Endothelial cell of umbilical vein (primary cell): ENCODE results near the gene HSPA2. TPM values are rescaled to one million over a fixed set of nuclear protein-coding genes. Genes with fewer than 3 reads are reported as not detected.

Experiments used
- BruUV-seq: library from RNA; stranded (reverse); fragments of 400-500 nt; replicated peaks from 2 replicates; lab custom pipeline; 2021; lab: Mats Ljungman, UMichigan
- CTCF ChIA-PET: fragments of 300-600, 350-600 bp; sonication (Branson Sonifier 250); formaldehyde crosslinking; loops from one replicate; lab custom pipeline; 2021; ENCODE audit warnings: antibody characterized with exemption, inconsistent platforms; lab: Charles Lee
- POLR2A ChIA-PET: fragments of 300-600, 350-600 bp; sonication (Branson Sonifier 250); formaldehyde crosslinking; loops from one replicate; lab custom pipeline; 2021; ENCODE audit warnings: antibody characterized with exemption, inconsistent platforms; lab: Charles Lee
- DNase-seq: peaks from one replicate; pipeline ENCODE4 v3.0.0-alpha.2; 2011; ENCODE audit warnings: low read depth, low spot score
- FAIRE-seq: peaks from 2 replicates; lab custom pipeline; 2011; peaks lifted over from hg19 to GRCh38; lab: Jason Lieb, UNC
- H2AFZ ChIP-seq: 2 replicates; pipeline ENCODE4 v1.6.0; 2012; ENCODE audit warnings: low read depth, low read length, control low read depth, inconsistent platforms
- H3K27ac ChIP-seq: 2 replicates; pipeline ENCODE4 v1.5.1; 2011; ENCODE audit warnings: low read depth, mild to moderate bottlenecking, control low read depth, low read length, moderate library complexity; ENCODE audit not compliant: insufficient read depth
- H3K27me3 ChIP-seq, 2 experiments: 2 replicates each; pipeline versions ENCODE4 v1.6.0 to v1.6.1; 2011; ENCODE audit warnings: low read length in 2 of 2, mixed read lengths in 1 of 2; ENCODE audit not compliant: control insufficient read depth in 2 of 2, insufficient read depth in 2 of 2
- H3K36me3 ChIP-seq, 2 experiments: 2 replicates in 1 of 2; 3 replicates in 1 of 2; pipeline ENCODE4 v1.5.1; 2011; ENCODE audit warnings: low read length in 2 of 2, mild to moderate bottlenecking in 1 of 2, moderate library complexity in 1 of 2; ENCODE audit not compliant: control insufficient read depth in 2 of 2, insufficient read depth in 2 of 2; ENCODE audit errors: extremely low read depth in 1 of 2
- H3K4me1 ChIP-seq: 3 replicates; pipeline ENCODE4 v1.5.1; 2011; ENCODE audit warnings: mild to moderate bottlenecking, low read length; ENCODE audit not compliant: control insufficient read depth, insufficient read depth; ENCODE audit errors: extremely low read depth
- H3K4me2 ChIP-seq: 2 replicates; pipeline ENCODE4 v1.6.1; 2011; ENCODE audit warnings: low read length, control low read depth, mixed read lengths; ENCODE audit not compliant: insufficient read depth
- H3K4me3 ChIP-seq, 3 experiments: fragments of 200-600 bp in 1 of 3; sonication (generic), shearing (Covaris generic) in 1 of 3; replicated peaks in 1 of 3; 2 replicates each; pipeline ENCODE4 v1.5.1; 2011 to 2016; ENCODE audit warnings: control low read depth in 3 of 3, low read length in 3 of 3, mild to moderate bottlenecking in 2 of 3, inconsistent platforms in 1 of 3, low read depth in 1 of 3, moderate library complexity in 1 of 3; ENCODE audit not compliant: insufficient read depth in 1 of 3
- H3K79me2 ChIP-seq: 2 replicates; pipeline ENCODE4 v1.6.0; 2012; ENCODE audit warnings: low read length, inconsistent platforms; ENCODE audit not compliant: control insufficient read depth, insufficient read depth
- H3K9ac ChIP-seq: replicated peaks from 2 replicates; pipeline ENCODE3; 2011; ENCODE audit warnings: low read length, control low read depth; ENCODE audit not compliant: insufficient read depth; ENCODE audit errors: extremely low read depth
- H3K9me1 ChIP-seq: replicated peaks from 3 replicates; pipeline ENCODE4 v1.6.0; 2011; ENCODE audit warnings: mild to moderate bottlenecking, low read length; ENCODE audit not compliant: control insufficient read depth, insufficient read depth; ENCODE audit errors: extremely low read depth
- H3K9me3 ChIP-seq: replicated peaks from 2 replicates; pipeline ENCODE4 v1.5.1; 2012; ENCODE audit warnings: low read length, inconsistent platforms; ENCODE audit not compliant: control insufficient read depth, insufficient read depth
- H4K20me1 ChIP-seq: replicated peaks from 2 replicates; pipeline ENCODE3; 2011; ENCODE audit warnings: mild to moderate bottlenecking, low read length; ENCODE audit not compliant: control insufficient read depth, insufficient read depth; ENCODE audit errors: extremely low read depth
- CTCF ChIP-seq, 2 donors: IDR thresholded peaks; 1 replicate in 1 of 2; 2 replicates in 1 of 2; pipeline ENCODE4 v1.5.1; 2011; ENCODE audit warnings: low read length in 2 of 2, mild to moderate bottlenecking in 2 of 2, moderate library complexity in 2 of 2, control low read depth in 1 of 2, inconsistent platforms in 1 of 2, low read depth in 1 of 2; ENCODE audit not compliant: insufficient read depth in 1 of 2; ENCODE audit errors: extremely low read depth in 1 of 2
- EZH2 ChIP-seq: IDR thresholded peaks from 2 replicates; pipeline ENCODE4 v1.6.1; 2012; ENCODE audit warnings: borderline replicate concordance, low read depth, mild to moderate bottlenecking, moderate library complexity, low read length, inconsistent platforms; ENCODE audit not compliant: severe bottlenecking
- FOS ChIP-seq: IDR thresholded peaks from 2 replicates; pipeline ENCODE4 v1.6.1; 2011; ENCODE audit warnings: mild to moderate bottlenecking, low read length, moderate library complexity, borderline replicate concordance; ENCODE audit not compliant: insufficient read depth
- GATA2 ChIP-seq: IDR thresholded peaks from 2 replicates; pipeline ENCODE4 v1.7.0; 2011; ENCODE audit warnings: low read depth, mild to moderate bottlenecking, moderate library complexity, mixed read lengths, low read length; ENCODE audit not compliant: insufficient read length, insufficient read depth
- JUN ChIP-seq: IDR thresholded peaks from 2 replicates; pipeline ENCODE4 v1.6.1; 2011; ENCODE audit warnings: borderline replicate concordance, low read depth; ENCODE audit not compliant: insufficient read length, insufficient read depth
- MAX ChIP-seq: IDR thresholded peaks from 2 replicates; pipeline ENCODE4 v1.6.1; 2011; ENCODE audit not compliant: insufficient read depth, insufficient read length
- MYC ChIP-seq: IDR thresholded peaks from one replicate; pipeline ENCODE4 v1.6.1; 2011; ENCODE audit warnings: mild to moderate bottlenecking, low read depth, low read length
- POLR2A ChIP-seq: IDR thresholded peaks from 2 replicates; pipeline ENCODE4 v1.6.1; 2012; ENCODE audit warnings: low read depth, mild to moderate bottlenecking, control low read depth, low read length
- POLR2AphosphoS5 ChIP-seq: IDR thresholded peaks from 2 replicates; pipeline ENCODE4 v1.6.1; 2012; ENCODE audit warnings: low read depth, mild to moderate bottlenecking, control low read depth, low read length, moderate library complexity; ENCODE audit not compliant: insufficient read depth
- dilution Hi-C: fragments of 300-500 bp; cut with MboI; formaldehyde crosslinking; loops from one replicate; pipeline ENCODE4 v1.15.0; 2019; ENCODE audit warnings: low sequenced_read_pairs; ENCODE audit not compliant: extremely low pct_ligation_motif_present
- intact Hi-C: fragments of 100-400 bp; cut with micrococcal nuclease; formaldehyde crosslinking; loops from one replicate; pipeline ENCODE4 v1.10.0; 2022
- polyA plus RNA-seq, 4 experiments: library from polyadenylated mRNA; depleted of rRNA in 3 of 4; stranded (reverse) in 3 of 4; unstranded in 1 of 4; fragments of >200 nt; gene quantifications; 2 replicates each; pipeline versions ENCODE4 v1.2.1 to v1.2.3, GENCODE V29; 2011 to 2012; ENCODE audit warnings: missing spikeins in 1 of 4
- total RNA-seq: library from RNA; stranded (reverse); gene quantifications from 2 replicates; pipeline ENCODE4 v1.2.3, GENCODE V29; 2021

HSPA2 gene
- total and polyA plus RNA-seq, 2 donors (not counting 3 experiments of a cell fraction or from before 2014, with no cell fraction given): 5.3 to 11.4 TPM

- Histone ChIP-seq H3K27ac (no peak overlapping the region), H2AFZ (no peak overlapping the region), H3K27me3 (no peaks in the 10 kb centered on the region), H3K4me2 (no peak overlapping the region), H3K36me3 (no peaks in the 10 kb centered on the region), H3K4me3 (no peak overlapping the region), H3K9me3 (no peaks in the 10 kb centered on the region), H3K79me2 (no peaks in the 10 kb centered on the region), H3K9ac (no peak overlapping the region), H4K20me1 (no peaks in the 10 kb centered on the region), H3K9me1 (no peaks in the 10 kb centered on the region), H3K4me1 (peaks cover 18% of the 10 kb centered on the region)
- no peak for FAIRE-seq
- TF ChIP-seq MYC: no peak
- no peak for TF ChIP-seq FOS
- TF ChIP-seq POLR2AphosphoS5: no peak
- TF ChIP-seq MAX: no peak
- no peak for TF ChIP-seq JUN
- no peak for TF ChIP-seq POLR2A
- TF ChIP-seq EZH2: no peak
- TF ChIP-seq CTCF (IDR thresholded peaks at IDR 0.05; ENCODE audit: extremely low read depth in 1 of 2, insufficient read depth in 1 of 2, low read depth in 1 of 2, low read length in 2 of 2): no peak
- no peak for TF ChIP-seq GATA2
- ChIA-PET CTCF (interaction anchor here (1.2 to 2.7 kb wide), 2 partner anchors 9 to 11 kb away, joined by 3 to 15 read pairs; partner anchors contain the start of gene HSPA2), POLR2A (interaction anchor here (0.9 kb wide), 1 partner anchor 9 kb away, joined by 3 read pairs; the partner anchor contains the start of gene HSPA2)
- BruUV-seq: no TSS peak
- intact Hi-C loops: no loop called here
- dilution Hi-C loops: no loop called here
- DNase-seq: no peak
These were observed 9.0 kb upstream of the HSPA2 start for GRCh38 chr14:64531567-64531966.
